OCI-LY1 (cell line): Measurements from ENCODE around the gene SLC22A9.

Source experiments
- EZH2 ChIP-seq: fragments of 200-600 bp; sonication (generic), shearing (Covaris generic); IDR thresholded peaks from 2 replicates; pipeline ENCODE4 v1.8.0; 2017; ENCODE audit warnings: borderline replicate concordance, mixed run types, mild to moderate bottlenecking, antibody characterized with exemption, low read length, moderate library complexity, mixed read lengths
- TF ChIP-seq, protein P1 (sequence below): fragments of 200-600 bp; sonication (generic), shearing (Covaris generic); IDR thresholded peaks from 2 replicates; pipeline ENCODE4 v1.5.1; 2017; ENCODE audit warnings: mild to moderate bottlenecking, antibody characterized with exemption, low read length, moderate library complexity, mixed read lengths

GRCh38 chr11:63417174-63417852, 47.7 kb downstream of the SLC22A9 start:
- no peak for TF ChIP-seq EZH2
- TF ChIP-seq, protein P1, sequence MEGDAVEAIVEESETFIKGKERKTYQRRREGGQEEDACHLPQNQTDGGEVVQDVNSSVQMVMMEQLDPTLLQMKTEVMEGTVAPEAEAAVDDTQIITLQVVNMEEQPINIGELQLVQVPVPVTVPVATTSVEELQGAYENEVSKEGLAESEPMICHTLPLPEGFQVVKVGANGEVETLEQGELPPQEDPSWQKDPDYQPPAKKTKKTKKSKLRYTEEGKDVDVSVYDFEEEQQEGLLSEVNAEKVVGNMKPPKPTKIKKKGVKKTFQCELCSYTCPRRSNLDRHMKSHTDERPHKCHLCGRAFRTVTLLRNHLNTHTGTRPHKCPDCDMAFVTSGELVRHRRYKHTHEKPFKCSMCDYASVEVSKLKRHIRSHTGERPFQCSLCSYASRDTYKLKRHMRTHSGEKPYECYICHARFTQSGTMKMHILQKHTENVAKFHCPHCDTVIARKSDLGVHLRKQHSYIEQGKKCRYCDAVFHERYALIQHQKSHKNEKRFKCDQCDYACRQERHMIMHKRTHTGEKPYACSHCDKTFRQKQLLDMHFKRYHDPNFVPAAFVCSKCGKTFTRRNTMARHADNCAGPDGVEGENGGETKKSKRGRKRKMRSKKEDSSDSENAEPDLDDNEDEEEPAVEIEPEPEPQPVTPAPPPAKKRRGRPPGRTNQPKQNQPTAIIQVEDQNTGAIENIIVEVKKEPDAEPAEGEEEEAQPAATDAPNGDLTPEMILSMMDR: no peak
